SK-N-SH (cell line): Measurements from ENCODE around the gene MYL12B. TPM values are rescaled to one million over a fixed set of nuclear protein-coding genes. Genes with fewer than 3 reads are reported as not detected.
A peak's percentile ranks its signal among the peaks of the same experiment; 100 is the strongest.

Experiments
- CTCF ChIA-PET: fragments of 300-600, 350-600 bp; formaldehyde crosslinking; extraction: SDS; loops from one replicate; lab custom pipeline; 2021; lab: Yijun Ruan, JAX
- POLR2A ChIA-PET: fragments of 350-600 bp; sonication (Branson Sonifier 250); formaldehyde crosslinking; extraction: SDS; loops from one replicate; lab custom pipeline; 2020; ENCODE audit warnings: antibody characterized with exemption, inconsistent platforms; lab: Yijun Ruan, JAX
- DNase-seq: peaks from one replicate; pipeline ENCODE4 v3.0.0; 2012
- H2AFZ ChIP-seq: fragments of 200-600 bp; sonication (generic); 2 replicates; pipeline ENCODE4 v1.8.1; 2016; ENCODE audit warnings: antibody characterized with exemption, mild to moderate bottlenecking, low read depth
- H3F3A ChIP-seq: fragments of 200-600 bp; sonication (generic); replicated peaks from 2 replicates; pipeline ENCODE3; 2016; ENCODE audit warnings: antibody characterized with exemption, mild to moderate bottlenecking; ENCODE audit not compliant: insufficient read depth
- H3K27ac ChIP-seq, 2 experiments: fragments of 200-500 bp in 1 of 2; fragments of 200-600 bp in 1 of 2; sonication (Bioruptor generic) in 1 of 2; sonication (generic), shearing (Covaris generic) in 1 of 2; 2 replicates each; pipeline versions ENCODE4 v1.5.1 to v1.6.1; 2014 to 2016; ENCODE audit warnings: low read depth in 2 of 2, inconsistent platforms in 1 of 2, low read length in 1 of 2, mild to moderate bottlenecking in 1 of 2, mixed read lengths in 1 of 2
- H3K27me3 ChIP-seq: fragments of 200-600 bp; sonication (generic), shearing (Covaris generic); 2 replicates; pipeline ENCODE4 v1.6.1; 2016; ENCODE audit warnings: mixed run types; ENCODE audit not compliant: insufficient read depth
- H3K36me3 ChIP-seq, 2 experiments: fragments of 200-500 bp in 1 of 2; fragments of 200-600 bp in 1 of 2; sonication (Bioruptor generic) in 1 of 2; sonication (generic) in 1 of 2; replicated peaks in 1 of 2; 2 replicates each; pipeline versions ENCODE3 to v1.5.1; 2014 to 2016; ENCODE audit warnings: low read length in 1 of 2, mild to moderate bottlenecking in 1 of 2; ENCODE audit not compliant: insufficient read depth in 2 of 2, control insufficient read depth in 1 of 2
- H3K4me1 ChIP-seq, 2 experiments: fragments of 200-500 bp in 1 of 2; fragments of 200-600 bp in 1 of 2; sonication (Bioruptor generic) in 1 of 2; sonication (generic), shearing (Covaris generic) in 1 of 2; 2 replicates each; pipeline versions ENCODE4 v1.5.1 to v1.6.1; 2014 to 2016; ENCODE audit warnings: low read depth in 1 of 2, low read length in 1 of 2, mixed run types in 1 of 2; ENCODE audit not compliant: insufficient read depth in 2 of 2, control insufficient read depth in 1 of 2
- H3K4me2 ChIP-seq: fragments of 200-600 bp; sonication (generic), shearing (Covaris generic); 2 replicates; pipeline ENCODE4 v1.6.1; 2017; ENCODE audit warnings: mixed run types
- H3K4me3 ChIP-seq, 2 experiments: fragments of 200-500 bp in 1 of 2; fragments of 200-600 bp in 1 of 2; sonication (Bioruptor generic) in 1 of 2; sonication (generic), shearing (Covaris generic) in 1 of 2; 2 replicates each; pipeline versions ENCODE4 v1.5.1 to v1.8.1; 2014 to 2016; ENCODE audit warnings: low read depth in 2 of 2, inconsistent platforms in 1 of 2, low read length in 1 of 2, mild to moderate bottlenecking in 1 of 2, mixed read lengths in 1 of 2, moderate library complexity in 1 of 2
- H3K79me2 ChIP-seq: fragments of 200-600 bp; sonication (generic); 2 replicates; pipeline ENCODE4 v1.8.1; 2017; ENCODE audit warnings: mild to moderate bottlenecking; ENCODE audit not compliant: insufficient read depth
- H3K9ac ChIP-seq: fragments of 200-600 bp; sonication (generic); 2 replicates; pipeline ENCODE4 v1.6.1; 2017; ENCODE audit warnings: mixed run types
- H3K9me2 ChIP-seq: fragments of 200-600 bp; sonication (generic); 2 replicates; pipeline ENCODE4 v1.6.1; 2017; ENCODE audit warnings: mixed run types
- H3K9me3 ChIP-seq: fragments of 200-600 bp; sonication (generic); 2 replicates; pipeline ENCODE4 v1.6.1; 2017; ENCODE audit warnings: mixed run types, mild to moderate bottlenecking, moderate library complexity
- H4K20me1 ChIP-seq: fragments of 200-600 bp; sonication (generic); 2 replicates; pipeline ENCODE4 v1.6.1; 2017; ENCODE audit warnings: mild to moderate bottlenecking, mixed run types; ENCODE audit not compliant: insufficient read depth
- CHD2 ChIP-seq: fragments of 150-350 bp; IDR thresholded peaks from 2 replicates; pipeline ENCODE4 v1.6.1; 2018; ENCODE audit warnings: low read length; ENCODE audit not compliant: partially characterized antibody
- CTCF ChIP-seq: fragments of 200-600 bp; sonication (generic); IDR thresholded peaks from 2 replicates; pipeline ENCODE4 v1.6.1; 2017; ENCODE audit warnings: antibody characterized with exemption, mild to moderate bottlenecking, moderate library complexity
- ELF1 ChIP-seq: IDR thresholded peaks from 2 replicates; pipeline ENCODE4 v1.4.0; 2012
- EP300 ChIP-seq, 2 experiments: IDR thresholded peaks; 2 replicates each; pipeline versions ENCODE4 v1.4.0 to v1.6.1; 2012; ENCODE audit warnings: borderline replicate concordance in 1 of 2, low read depth in 1 of 2, low read length in 1 of 2
- FOSL2 ChIP-seq: IDR thresholded peaks from 2 replicates; pipeline ENCODE4 v1.4.0; 2012; ENCODE audit warnings: low read depth, mild to moderate bottlenecking, moderate library complexity, borderline replicate concordance
- GABPA ChIP-seq: IDR thresholded peaks from 2 replicates; pipeline ENCODE4 v1.4.0; 2012; ENCODE audit warnings: low read depth, mild to moderate bottlenecking
- MEF2A ChIP-seq: IDR thresholded peaks from 2 replicates; pipeline ENCODE4 v1.4.0; 2012; ENCODE audit warnings: low read depth, borderline replicate concordance
- NRF1 ChIP-seq: IDR thresholded peaks from 2 replicates; pipeline ENCODE4 v1.6.1; 2012; ENCODE audit warnings: low read depth, mild to moderate bottlenecking, low read length
- PBX3 ChIP-seq: IDR thresholded peaks from 2 replicates; pipeline ENCODE4; 2012
- RCOR1 ChIP-seq: fragments of 150-350 bp; IDR thresholded peaks from 2 replicates; pipeline ENCODE4 v1.6.1; 2017; ENCODE audit warnings: antibody characterized with exemption, low read length
- RFX5 ChIP-seq: IDR thresholded peaks from 2 replicates; pipeline ENCODE4 v1.6.1; 2012; ENCODE audit warnings: mild to moderate bottlenecking, improper control_type of control experiment, low read length
- RXRA ChIP-seq: IDR thresholded peaks from 2 replicates; pipeline ENCODE4 v1.4.0; 2012; ENCODE audit warnings: low read depth, mild to moderate bottlenecking, borderline replicate concordance
- USF1 ChIP-seq: IDR thresholded peaks from 2 replicates; pipeline ENCODE4 v1.4.0; 2012; ENCODE audit warnings: low read depth, borderline replicate concordance
- WGBS: methylation state at CpG from one replicate; pipeline ENCODE4 v1.1.6; 2017; ENCODE audit warnings: low lambda C conversion rate; 5-methylcytosine and 5-hydroxymethylcytosine counted together
- polyA plus RNA-seq, 3 experiments: library from polyadenylated mRNA; depleted of rRNA; stranded (reverse); fragments of >200 nt; gene quantifications; 2 replicates each; pipeline ENCODE4 v1.2.3, GENCODE V29; 2012
- TF ChIP-seq, protein P1 (sequence below): IDR thresholded peaks from 2 replicates; pipeline ENCODE4 v1.4.0; 2012; ENCODE audit warnings: low read depth, borderline replicate concordance
- TF ChIP-seq, protein P2 (sequence below): IDR thresholded peaks from 2 replicates; pipeline ENCODE4 v1.4.0; 2012; ENCODE audit warnings: low read depth
- TF ChIP-seq, protein P3 (sequence below): fragments of 150-350 bp; IDR thresholded peaks from 2 replicates; pipeline ENCODE4 v1.6.1; 2016; ENCODE audit warnings: mild to moderate bottlenecking, low read depth, low read length

MYL12B gene
- polyA plus RNA-seq, 1 of the 3 experiments (the other 2 are of a cell fraction) = 555 TPM

DNA sequence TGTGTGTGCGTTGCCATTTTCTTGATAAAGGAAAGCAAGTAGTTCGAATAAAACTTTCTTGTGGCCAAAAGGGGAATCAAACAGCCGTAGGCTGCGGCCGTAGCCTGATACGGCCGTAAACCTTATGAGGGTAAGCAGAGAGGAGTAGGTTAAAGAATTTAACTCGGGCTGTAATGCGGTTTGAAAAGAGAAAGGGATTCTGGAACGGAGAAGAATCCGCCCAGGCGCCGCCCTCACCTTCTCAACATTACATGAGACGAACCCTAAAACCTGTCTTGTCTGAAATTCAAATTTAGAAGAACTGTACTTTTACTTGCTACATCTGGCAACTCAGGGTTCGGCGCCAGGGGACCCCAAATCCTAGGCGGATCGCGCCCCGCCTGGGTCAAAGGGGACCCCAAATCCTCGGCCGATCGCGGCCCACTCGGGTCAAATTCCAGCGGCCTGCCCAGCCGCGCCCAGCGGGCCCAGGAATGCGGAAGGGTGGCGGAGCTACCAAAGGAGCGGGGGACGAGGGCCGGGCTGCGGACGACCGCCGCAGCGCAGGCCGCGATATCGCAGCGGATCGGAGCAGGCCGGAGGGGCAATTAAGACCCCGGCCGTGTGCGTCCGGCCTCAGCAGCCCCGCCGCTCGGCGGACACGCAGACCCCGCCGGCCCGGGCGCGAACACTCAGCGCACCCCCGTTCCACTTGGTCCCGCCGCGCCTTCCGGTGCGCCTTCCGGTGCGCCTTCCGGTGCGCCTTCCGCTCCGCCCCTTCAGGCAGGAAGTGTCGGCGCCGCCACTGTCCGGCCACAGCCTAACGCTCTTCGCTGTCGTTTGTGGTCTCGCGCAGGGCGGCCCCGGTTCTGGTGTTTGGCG lies at the start of gene MYL12B (continued):
- TF ChIP-seq, protein P1, sequence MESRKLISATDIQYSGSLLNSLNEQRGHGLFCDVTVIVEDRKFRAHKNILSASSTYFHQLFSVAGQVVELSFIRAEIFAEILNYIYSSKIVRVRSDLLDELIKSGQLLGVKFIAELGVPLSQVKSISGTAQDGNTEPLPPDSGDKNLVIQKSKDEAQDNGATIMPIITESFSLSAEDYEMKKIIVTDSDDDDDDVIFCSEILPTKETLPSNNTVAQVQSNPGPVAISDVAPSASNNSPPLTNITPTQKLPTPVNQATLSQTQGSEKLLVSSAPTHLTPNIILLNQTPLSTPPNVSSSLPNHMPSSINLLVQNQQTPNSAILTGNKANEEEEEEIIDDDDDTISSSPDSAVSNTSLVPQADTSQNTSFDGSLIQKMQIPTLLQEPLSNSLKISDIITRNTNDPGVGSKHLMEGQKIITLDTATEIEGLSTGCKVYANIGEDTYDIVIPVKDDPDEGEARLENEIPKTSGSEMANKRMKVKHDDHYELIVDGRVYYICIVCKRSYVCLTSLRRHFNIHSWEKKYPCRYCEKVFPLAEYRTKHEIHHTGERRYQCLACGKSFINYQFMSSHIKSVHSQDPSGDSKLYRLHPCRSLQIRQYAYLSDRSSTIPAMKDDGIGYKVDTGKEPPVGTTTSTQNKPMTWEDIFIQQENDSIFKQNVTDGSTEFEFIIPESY = no peak
- TF ChIP-seq USF1 = no peak
- TF ChIP-seq, protein P2, sequence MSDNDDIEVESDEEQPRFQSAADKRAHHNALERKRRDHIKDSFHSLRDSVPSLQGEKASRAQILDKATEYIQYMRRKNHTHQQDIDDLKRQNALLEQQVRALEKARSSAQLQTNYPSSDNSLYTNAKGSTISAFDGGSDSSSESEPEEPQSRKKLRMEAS = no peak; the same call in none of the 2 replicates
- TF ChIP-seq RXRA = no peak
- TF ChIP-seq RFX5 = no peak
- TF ChIP-seq CHD2 = peak; percentile 6
- no peak for TF ChIP-seq NRF1
- no peak; the same call in none of the 2 replicates for TF ChIP-seq CTCF
- TF ChIP-seq ELF1 = peak; percentile 98
- TF ChIP-seq, all 33 proteins: peak for 11

DNA sequence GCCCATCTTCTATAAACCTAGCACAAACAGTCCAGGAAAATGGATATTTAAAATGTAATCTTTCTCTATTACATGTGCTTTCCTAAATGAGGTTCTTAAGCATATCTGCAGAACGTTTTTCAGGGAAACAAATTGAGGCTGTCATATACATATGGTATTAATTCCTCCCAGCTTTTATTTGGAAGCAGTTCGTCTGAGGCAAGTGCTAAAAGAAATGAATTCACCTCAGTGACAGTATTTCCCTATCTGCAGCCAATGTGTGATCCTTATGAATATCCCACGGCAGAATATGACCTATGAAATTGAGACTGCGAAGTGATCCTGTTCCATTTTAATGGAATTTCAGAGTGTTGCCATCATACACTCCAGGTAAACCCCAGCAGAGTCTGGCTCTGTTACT lies 49.3 kb upstream of the MYL12B start:
- CTCF ChIA-PET = interaction anchor here (0.7 to 1.5 kb wide), 2 partner anchors 9 to 33 kb away, joined by 3 to 4 read pairs; no protein-coding TSS in a partner anchor
- H3K9me2 ChIP-seq = no peaks in the 10 kb centered on the region
- H3K27ac ChIP-seq = peak overlapping the region in 1 of 2 experiments; percentile 53; a peak in 1 of 4 replicates
- DNase-seq = peak; percentile 54
- H3K36me3 ChIP-seq = no peaks in the 10 kb centered on the region
- no peaks in the 10 kb centered on the region for H3F3A ChIP-seq
- 17% methylated on average over 4 of the region's 4 CpGs for WGBS
- no peaks in the 10 kb centered on the region for H3K9me3 ChIP-seq
- no peaks in the 10 kb centered on the region for H4K20me1 ChIP-seq
- POLR2A ChIA-PET = no interaction called here
- H2AFZ ChIP-seq = no peak overlapping the region
- no peaks in the 10 kb centered on the region for H3K79me2 ChIP-seq
- H3K4me3 ChIP-seq = no peak overlapping the region
- H3K9ac ChIP-seq = no peak overlapping the region
- peaks cover 7% of the 10 kb centered on the region in 2 experiments; a peak in 3 of 4 replicates for H3K4me1 ChIP-seq
- H3K27me3 ChIP-seq = no peaks in the 10 kb centered on the region
- no peak overlapping the region for H3K4me2 ChIP-seq
- TF ChIP-seq EP300 (IDR thresholded peaks at IDR 0.05; ENCODE audit: borderline replicate concordance in 1 of 2, low read depth in 1 of 2, low read length in 1 of 2) (peak; percentile 24 to 44; a peak in 2 of 4 replicates), ELF1 (no peak), PBX3 (peak; percentile 66), GABPA (no peak), NRF1 (no peak), RCOR1 (peak; percentile 55; the same call in 1 of the 2 replicates), FOSL2 (no peak), MEF2A (no peak)
- TF ChIP-seq, protein P1 = no peak
- TF ChIP-seq, protein P3, sequence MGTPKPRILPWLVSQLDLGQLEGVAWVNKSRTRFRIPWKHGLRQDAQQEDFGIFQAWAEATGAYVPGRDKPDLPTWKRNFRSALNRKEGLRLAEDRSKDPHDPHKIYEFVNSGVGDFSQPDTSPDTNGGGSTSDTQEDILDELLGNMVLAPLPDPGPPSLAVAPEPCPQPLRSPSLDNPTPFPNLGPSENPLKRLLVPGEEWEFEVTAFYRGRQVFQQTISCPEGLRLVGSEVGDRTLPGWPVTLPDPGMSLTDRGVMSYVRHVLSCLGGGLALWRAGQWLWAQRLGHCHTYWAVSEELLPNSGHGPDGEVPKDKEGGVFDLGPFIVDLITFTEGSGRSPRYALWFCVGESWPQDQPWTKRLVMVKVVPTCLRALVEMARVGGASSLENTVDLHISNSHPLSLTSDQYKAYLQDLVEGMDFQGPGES = no peak
